HG03469 (cell line): Measurements from ENCODE around the gene APH1B.
"Not testable (repeated sequence)": the region's sequence is repeated elsewhere in the genome, so short reads cannot be mapped to it uniquely, and the experiment has no call there.

ENCODE experiments used
- ATAC-seq: cut with Tn5 transposase; IDR thresholded peaks from one replicate; pipeline ENCODE4 v1.9.1; 2021; ENCODE audit warnings: mild to moderate bottlenecking, moderate library complexity, moderate number of reproducible peaks; ENCODE audit not compliant: unreplicated experiment

APH1B gene

DNA sequence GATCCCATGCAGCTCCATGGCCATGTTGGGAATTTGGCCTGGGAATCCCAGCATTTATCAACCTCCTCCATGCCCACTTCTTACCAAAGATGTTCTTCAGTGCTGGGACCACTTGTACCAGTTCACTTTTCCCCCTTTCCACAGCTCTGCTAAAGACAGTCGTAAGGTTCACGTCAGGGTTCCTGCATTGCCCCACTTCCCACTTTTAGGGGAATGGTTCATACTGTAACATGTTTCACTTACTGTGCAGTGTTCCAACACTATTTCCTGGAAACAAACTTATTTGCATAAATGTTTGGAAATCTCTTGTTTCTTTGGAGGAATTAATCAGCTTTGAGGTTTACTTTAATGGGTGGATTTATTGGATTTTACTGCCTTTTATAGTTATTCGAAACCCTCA lies 17.0 kb downstream of the APH1B start:
- no peak for ATAC-seq

DNA sequence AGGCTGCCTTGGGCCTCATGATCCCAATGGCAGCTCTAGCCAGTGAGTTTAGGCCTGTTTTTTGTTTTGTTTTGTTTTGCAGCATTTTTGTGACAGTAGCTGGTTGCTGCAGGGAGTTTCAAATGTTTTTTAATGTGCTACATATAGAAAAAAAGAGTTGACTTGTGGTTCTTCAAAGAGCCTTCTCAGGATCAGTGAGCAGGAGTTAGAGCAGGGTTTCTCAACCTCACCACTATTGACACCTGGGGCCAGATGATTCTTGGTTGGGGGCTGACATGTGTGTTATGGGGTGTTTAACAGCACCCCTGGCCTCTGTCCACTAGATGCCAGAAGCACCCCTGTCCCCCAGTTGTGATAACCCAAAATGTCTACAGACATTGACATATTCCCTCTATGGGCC lies 17.9 kb downstream of the APH1B start:
- ATAC-seq: no peak

DNA sequence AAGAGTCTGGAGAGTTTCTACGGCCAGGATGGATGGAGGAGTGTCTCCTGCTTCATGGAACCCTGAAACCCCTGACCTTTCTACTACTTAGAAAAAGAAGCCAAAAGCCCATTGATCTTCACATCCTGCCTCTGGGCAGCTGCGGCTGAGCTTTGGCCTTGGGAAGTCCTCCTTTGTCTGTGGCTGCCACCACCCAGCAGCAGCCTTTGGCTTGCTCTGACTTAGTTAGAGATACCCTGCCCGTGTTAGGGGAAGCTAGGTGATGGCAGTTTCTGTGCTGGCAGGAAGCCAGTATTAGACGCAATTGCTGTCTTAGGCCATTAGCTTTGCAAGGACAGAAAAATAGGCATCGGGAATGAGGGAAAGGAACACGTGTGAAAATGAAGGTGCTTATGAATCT lies 18.8 kb downstream of the APH1B start:
- no peak for ATAC-seq

DNA sequence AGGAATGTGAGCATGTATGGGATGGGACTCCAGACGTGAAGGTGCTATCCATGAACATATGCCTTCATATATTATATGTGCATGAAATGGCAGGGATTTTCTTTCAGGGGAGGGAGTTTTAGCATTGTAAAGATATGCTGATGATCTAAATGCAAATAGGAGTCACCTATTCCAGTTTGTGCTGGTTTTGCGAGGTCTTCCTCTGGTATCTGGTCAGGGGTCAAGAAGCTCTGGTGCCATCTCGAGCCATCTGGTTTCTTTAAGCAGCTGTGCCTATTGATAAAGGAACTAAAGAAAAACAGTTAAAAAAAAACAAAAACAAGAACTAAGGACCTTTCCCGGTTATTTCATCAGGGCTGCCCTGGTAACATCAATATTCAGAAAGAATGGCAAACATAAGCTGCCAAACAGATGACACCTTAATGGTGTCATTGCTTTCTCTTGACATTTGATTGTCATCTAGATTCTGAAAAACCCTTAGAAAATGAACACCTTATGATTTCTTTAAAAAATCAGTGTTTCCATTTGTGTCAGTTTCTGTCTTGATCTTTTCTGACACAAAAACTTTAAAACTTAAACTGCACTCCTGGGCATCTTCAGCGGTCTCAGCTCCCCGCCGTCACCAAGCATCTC lies 22.7 kb downstream of the APH1B start:
- no peak for ATAC-seq

DNA sequence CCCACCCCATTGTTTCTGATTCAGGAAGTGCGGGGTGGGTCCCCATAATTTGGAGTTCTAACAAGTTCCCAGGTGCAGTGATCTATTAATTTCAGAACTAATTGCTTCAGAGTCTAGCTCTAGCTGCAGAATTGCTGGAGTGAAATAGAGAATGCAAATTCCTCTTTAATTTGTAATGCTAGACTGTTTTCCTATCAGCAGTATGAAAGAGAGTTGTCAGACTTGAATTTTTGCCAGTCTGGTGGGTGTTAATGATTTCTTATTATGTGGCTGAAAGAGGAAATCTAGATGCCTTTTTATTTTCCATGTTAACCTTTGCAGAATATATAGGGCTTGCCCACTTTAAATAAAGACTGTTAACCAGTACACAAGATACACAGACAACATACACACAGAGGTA lies 23.7 kb downstream of the APH1B start:
- ATAC-seq: no peak

DNA sequence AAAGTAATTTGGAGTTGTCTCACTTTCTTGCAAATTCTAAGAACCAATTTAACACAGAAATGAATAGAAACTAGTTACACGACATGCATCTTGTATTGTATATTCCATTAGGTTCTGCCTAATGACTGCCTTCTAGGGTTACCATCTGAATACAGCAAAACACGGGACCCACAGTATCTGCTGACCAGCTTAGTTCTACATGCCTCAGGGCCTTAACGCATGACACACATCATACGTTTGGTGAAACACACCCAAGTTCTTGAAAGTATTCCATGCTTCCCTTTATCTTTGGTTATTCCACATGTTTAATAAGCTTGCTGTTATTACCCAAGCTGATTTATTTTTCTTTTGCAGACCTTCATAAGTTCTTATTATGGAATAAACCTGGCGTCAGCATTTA lies 27.9 kb downstream of the APH1B start:
- no peak for ATAC-seq

DNA sequence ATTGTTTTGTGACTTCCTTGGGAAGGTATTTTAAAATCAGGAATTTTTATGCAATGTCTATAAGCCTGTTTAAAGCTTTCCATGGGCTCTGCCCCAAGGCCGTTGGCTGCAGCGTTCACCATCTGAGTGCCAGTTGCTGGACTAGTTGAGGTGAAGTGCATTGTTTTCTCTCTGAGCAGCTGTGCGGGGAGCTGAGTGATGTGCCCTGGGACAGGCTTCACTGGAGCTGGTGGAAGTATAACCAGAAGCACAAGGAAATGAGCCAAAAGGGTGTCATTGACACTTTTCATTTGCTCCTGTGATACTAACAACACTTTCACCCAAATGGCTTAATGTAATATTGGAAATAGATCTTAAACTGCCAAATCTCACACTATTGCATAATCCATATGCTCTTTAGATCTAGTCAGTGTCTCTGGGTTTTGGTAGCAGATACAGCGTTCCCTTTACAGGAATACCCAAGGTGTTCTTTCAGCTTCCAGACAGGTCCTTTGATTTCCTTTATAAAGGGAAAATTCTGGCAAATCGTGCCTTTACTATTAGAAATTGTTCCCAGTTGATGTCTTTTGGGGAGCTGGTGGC lies 29.2 kb downstream of the APH1B start:
- ATAC-seq: no peak

DNA sequence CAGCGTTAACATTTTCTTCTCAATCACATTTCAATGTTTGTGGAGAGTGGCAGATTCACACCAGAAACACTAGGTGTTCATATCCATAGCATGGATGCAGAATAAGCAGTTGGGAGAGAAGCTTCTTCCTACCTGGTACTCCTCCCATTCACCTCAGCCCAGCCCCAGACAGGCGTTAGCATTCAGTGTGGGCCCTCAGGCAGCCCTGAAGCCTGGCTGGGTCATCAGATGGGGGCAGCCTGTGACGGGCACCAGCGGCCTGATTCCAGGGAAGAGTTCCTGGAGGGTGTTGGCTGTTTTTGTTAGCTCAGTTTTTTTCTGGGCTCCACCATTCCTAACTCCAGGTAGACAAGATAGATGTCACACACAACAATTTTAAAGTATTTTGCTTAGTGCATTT lies 31.1 kb downstream of the APH1B start:
- ATAC-seq: no peak

DNA sequence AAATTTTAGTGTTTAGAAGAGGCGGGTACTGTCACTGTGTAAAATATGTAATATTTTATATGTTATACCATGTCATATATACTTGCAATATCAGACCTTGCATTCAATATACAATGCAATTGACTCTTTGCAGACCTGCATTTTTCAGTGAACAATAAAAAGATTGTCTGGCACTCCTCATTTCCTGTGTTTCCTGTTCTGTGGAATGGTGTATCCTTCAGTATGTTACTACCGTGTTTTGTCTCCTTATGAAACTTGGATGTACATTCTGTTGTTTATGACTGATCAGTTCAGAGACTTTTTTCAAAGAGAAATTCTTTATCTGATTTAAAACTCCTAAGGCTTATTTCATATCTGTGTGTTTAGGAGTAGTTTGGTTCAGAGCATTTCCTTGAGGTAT lies 31.5 kb downstream of the APH1B start:
- ATAC-seq: no peak

DNA sequence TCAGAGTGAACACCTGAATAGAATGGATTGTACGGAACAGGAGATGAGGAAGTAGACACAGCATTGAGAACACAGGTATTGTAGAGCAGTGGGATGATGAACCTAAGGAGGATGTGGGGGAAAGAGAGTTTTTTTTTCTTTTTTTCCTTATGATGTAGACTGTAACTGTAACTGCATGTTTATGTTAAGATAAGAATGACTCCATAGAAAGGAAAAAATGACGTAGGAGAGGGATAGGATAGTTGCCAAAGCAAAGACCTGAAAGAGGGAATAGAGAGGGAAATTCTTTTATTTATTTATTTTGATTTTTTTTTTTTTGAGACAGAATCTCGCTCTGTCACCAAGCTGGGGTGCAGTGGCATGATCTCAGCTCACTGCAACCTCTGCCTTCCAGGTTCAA lies 33.2 kb downstream of the APH1B start:
- no peak for ATAC-seq

DNA sequence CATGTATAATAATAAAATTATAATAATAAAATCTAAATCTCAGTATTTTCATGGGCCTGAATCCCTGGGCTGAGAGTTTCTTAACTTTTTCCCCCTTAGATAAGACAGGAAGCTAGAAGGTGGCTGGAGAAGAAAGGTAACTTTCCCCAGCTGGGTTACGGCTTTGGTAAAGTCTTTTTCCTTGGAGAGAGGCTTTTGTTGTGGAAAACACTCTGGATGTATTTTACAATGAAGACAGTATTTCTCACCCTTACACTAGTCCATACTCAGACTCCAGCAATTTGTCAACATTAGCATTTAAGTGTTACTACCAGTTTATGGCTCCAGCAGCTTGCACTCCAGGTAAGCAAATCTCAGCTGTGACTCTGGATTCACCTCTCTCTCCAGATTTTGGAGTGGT lies 34.9 kb downstream of the APH1B start:
- no peak for ATAC-seq

DNA sequence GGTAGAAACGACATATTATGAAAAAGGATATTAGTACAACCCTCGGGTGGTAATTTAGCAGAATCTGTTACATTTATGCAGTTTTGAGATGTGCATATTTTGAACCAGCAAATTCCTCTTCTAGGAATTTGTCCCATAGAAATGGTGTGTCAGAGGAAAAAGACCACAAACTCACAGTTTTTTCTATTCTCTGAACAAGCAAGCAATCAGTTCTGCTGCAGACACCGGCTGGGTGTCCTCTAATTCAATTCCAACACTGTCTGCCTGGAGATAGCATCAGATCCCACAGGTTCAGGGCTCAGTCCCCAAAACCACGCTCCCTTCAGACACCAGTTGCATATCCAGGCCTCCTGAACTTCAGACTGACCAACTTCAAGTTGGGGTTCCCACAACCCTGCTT lies 36.4 kb downstream of the APH1B start:
- no peak for ATAC-seq

DNA sequence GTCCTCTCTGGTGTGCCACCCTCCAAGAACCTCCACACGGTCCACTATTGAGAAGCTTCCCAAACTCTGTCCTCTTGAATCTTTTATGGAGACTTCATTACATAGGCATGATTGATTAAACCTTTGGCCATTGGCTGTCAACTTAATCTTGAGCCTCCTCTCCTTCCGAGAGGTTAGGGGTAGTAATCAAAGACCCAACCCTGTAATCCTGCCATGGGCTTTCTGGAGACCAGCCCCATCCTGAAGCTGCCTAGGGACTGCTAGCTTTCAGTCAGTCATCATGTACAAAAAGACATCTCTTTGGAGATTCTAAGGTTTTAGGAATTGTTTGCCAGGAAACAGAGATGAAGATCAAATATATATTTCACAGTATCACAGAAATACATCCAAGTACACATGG lies 37.0 kb downstream of the APH1B start:
- no peak for ATAC-seq

DNA sequence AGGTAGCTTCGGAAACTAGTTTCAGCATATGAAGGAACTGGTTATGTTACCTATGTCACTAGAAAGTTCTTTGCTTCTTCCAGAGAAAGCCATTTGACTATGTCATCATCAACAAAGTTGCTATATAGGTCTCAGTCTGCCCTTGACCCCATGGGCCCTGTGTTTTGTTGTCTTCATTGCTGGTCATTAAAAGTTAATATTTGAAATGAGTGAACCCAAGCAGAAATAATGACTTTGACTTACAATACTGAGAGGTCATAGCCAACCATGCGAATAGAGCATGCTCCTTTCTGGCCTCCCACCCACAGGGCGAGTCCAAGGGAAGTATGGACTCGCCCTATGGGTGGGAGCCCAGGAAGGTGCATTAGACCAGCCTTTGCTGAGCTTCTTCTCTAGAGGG lies 40.9 kb downstream of the APH1B start:
- ATAC-seq: no peak

DNA sequence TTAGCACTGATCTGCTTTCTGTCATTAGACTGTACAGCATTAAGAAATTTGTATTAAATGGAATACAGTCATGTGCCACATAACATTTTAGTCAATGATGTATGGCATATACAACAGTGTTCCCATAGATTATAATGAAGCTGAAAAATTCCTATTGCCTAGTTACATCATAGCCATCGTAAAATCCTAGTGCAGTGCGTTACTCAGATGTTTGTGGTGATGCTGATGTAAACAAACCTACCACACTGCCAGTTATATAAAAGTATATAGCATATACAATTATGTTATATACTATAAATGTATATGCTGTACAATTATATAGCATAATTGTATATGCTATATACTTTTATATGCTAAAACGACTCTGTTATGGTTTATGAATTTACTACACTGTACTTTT lies 41.7 kb downstream of the APH1B start:
- no peak for ATAC-seq

DNA sequence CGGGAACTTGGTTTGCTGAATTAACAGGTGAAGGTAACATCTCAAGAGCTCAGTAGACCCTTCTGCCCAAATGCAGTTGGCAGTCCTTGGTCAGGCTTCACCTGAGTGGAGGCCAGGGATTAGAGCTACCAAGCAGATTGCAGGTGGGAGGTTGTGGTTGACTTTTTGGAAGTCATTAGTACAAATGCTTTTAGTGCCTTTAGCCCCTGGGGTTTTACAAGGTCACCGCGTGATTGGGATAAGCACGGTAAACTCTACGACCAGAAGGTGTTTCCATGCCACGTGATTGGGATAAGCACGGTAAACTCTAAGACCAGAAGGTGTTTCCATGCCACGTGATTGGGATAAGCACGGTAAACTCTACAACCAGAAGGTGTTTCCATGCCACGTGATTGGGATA lies 43.0 kb downstream of the APH1B start:
- ATAC-seq: not testable (repeated sequence)

DNA sequence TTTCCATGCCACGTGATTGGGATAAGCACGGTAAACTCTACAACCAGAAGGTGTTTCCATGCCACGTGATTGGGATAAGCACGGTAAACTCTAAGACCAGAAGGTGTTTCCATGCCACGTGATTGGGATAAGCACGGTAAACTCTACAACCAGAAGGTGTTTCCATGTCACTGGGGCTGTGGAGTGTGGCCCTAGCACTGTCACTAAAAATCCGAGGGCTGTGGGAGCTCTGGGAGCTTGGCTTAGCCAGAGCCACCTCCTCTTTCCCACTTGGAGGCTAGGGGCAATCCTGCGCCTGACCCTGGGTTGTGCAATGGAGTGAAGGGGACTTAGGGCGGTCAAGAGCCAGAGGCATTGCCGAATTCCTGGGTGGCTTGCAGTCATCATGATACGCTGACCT lies 43.6 kb downstream of the APH1B start:
- ATAC-seq: not testable (repeated sequence)

DNA sequence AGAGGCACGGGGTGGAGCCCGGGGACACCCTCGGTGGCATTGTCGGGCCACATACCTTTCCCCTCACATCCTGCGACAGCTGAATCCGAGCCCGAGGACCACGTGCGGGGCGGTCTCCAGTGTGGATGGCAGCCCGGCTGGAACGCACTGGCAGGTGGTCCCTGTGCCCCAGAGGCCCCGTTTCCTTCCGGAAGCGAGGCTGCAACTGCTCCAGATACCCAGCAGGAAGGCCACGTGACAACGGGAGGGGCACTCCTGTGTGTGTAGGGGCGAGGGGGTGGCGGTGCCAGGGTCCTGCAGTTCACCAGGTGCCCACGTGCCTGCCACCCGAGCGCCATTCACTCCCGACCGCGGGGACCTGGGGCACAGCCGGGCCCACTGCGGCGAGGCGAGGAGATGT lies 44.1 kb downstream of the APH1B start:
- ATAC-seq: no peak

DNA sequence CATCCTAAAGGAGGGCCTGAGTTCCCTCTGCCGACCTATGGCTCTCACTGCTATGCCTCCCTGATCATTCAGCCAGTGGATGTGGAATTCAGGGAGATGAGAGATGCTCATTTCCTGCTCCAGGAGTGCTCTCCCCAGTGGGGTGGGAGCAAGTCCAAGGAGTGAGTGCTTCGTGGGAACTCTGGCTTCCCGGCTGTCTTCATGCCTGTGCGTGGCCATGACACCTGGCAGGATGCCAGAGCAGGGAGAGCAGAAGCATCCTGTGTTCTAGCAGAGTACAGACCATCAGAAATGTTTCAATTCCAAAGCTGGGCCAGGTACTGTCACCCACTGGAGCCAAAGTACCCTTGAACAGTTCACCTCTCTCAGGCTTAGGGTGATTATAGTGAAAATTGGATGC lies 45.1 kb downstream of the APH1B start:
- no peak for ATAC-seq

DNA sequence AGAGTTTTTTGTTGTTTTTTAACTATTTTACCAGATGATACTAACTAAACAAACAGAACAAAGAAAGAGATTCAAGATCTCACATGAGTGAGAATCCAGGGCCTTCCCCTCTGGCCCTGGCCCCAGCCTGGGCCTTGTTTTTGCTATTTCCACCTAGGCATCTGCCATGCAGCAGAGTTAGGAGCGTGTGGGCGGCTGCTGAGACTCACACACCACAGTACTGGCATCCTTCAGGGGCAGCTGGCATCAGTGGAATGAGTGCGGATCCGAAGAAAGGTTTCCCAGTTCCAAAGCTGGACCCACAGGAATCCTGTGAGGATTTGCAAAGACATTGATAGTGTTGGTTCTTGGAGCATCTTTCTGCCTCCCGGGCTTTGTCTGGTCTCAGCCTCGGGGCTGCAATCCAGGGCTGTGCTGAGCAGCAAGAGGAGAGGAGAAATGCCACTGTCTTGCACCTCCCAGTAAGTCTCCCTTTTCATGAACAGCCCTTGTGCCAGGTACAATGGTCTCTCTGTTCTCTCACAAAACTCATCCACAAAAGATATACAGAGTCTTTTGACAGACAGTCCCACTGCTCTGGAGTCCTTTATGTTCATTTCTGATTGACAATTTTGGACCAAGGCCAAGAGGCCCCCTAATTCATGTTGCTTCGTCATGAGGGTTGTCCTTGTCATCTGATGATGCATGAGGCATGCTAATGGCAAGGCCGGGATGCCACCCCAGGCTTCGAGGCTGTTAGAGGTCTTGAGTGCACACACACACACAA lies 46.6 kb downstream of the APH1B start:
- no peak for ATAC-seq

DNA sequence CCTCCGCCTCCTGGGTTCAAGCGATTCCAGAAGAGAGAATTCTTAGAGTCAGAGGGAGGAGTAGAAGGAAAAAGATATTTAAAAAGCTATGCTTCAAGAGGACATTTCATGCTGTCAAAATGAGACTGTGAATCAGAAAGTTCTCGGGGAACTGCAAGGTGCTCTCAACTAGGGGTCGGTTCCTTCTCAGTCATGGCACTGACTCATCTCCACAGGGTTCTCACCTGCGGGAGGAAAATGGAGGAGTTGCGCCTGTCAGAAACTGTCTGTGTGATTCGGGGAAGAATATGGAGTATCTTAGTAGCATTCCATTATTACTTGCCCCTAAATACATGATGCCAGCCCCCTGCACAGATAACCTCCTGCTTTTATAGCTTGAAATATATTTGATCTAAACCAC lies 47.4 kb downstream of the APH1B start:
- ATAC-seq: no peak

DNA sequence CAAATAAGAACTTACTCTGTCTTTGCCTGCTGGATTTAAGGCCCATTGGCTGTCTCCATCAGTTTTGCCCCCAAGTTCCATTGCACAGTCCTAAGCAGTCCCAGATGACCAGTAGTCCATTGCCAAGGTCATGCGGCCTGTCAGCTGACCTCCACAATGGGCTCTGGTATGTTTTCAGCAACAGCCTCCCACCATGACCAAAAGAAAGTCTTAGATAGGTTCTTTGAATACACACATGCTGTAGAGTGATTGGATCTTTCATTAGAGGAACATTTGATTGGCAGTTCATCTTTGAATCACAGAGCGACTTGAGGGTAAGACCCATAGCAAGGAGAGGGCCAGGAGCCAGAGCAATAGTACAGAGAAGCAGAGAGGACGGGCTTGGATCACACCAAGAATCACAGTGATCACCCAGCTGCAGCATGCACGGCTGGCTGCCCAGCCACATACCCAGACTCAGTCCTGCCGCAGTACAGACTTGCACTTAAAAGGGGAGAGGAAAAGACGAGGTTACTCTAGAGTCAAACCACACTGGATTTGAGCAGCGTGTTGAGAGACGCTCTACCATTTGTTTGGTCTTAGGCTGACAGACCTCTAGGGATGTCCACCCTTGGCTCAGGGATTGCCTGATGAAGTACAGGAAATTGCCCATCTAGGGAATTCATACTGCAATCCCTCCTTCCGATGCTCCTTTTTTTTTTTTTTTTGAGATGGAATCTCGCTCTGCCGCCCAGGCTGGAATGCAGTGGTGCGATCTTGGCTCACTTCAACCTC lies 50.4 kb downstream of the APH1B start:
- no peak for ATAC-seq
